ENCODE results near the gene KLK1.
A peak's percentile ranks its signal among the peaks of the same experiment; 100 is the strongest.

KLK1 gene

DNA sequence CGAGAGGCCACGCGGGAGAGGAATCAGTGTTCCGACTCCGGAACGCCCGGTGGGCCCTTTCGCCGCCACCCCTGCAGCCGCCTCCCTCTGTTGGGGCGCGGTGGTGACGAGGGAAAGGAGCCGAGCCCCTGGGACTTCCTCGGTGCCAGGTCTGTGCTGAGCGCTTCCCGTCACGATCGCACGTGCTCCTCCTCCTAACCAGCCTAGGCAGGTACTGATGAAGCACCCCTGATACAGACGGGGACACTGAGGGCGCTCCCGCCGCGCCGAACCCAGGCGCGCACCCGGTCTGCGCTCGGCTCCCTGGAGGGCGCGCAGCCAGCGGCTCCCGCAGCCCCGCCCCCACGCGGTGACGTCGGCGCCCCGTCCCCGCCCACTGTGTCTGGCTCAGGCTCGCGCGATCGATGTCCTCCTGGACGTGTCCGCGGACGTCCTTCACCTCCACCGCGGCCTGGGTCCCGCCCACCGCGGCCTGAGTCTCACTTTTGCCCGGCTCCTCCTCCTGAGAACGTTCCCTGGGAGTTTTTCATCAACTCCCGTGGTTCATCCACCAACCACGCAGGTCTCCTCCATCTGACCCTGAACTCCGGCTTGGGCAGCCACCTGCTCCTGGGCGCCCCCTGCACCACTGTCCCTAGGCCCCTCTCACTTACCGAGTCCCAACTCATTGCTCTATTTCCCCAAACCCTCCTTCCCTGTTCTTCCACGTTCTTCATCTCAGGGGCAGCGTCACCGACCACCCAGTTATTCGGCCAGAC lies 12.4 kb upstream of the KLK1 start:
- FAIRE-seq, result no peak

DNA sequence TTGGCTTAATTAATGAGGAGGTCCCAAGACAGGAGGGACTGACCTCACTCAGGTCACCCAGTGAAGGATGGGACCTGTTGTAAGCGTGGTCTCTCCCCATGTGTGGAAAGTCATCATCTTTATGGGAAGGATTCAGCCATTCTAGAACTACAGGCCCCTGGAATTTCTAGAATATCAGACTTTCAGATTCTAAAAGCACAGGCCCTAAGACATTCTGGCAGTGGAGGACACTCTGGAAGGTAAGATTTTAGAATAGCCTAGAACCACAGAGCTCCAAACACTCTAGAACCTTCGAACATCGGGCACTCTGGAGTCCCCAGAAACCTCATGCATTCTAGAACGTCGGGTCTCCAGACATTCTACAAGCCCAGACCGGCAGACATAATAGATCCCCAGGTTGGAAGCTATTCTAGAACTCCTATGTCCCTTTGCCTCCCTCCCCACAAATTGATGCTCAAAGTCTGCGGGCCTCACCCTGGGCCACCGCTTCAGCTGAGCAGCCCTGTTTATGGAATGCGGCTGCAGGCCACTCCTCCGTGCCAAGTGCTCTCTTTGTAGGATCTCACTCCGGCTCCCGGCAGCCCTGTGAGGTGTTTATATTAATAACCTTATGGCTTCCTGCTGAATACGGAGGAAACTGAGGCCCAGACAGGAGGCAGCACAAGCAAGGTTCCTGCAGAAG lies 11.7 kb upstream of the KLK1 start:
- FAIRE-seq, result no peak

DNA sequence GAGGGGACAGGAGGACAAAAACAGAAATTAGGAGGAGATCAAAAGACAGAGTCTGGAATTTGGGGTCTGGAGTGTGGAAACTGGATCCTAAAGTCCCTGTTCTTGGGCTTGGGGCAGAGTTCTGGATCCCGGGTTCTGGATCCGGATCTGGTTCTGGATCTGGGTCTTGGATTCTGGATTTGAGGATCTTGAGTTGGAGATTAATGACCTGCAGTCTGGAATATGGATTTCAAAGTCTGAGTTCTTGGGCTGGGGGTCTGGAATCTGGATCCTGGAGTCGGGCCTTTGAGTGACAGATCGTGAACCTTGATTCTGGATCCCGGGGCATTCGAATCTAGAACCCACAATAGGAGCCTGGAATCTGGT lies 10.2 kb upstream of the KLK1 start:
- no peak for FAIRE-seq

DNA sequence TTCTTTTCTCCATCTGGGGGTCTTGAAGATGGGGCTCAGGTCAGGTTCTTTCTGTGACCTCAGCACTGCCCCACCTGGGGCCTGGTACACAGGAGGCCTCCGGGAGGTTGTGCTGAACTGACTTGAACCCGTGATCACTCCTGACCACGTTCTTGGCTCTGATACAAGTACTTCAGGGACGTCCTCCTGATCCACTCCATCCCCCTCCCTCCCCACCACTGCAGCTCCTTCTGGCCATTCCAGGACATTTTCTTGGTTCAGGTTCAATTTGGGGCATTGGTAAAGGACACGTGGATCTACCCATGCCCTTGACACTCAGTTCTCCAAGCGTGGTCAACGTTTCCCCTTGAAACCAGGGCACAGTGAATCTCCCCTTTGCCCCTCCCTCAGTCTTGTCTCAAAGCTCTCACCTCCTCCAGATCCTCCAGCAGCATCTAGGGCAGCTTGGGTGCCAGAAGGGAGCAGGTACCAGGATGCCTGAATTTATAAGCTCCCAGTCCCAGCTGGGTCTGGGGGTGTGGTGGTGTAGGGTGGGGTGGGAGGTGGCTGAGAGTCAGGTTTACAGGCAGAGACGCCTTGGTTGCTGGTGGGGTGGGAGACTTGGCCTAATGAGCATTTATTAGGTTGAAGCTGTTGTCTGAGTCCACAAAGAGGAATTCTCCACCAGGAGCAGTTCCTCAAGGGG lies 9.7 kb upstream of the KLK1 start, which contains the start of gene KLK15:
Gene KLK15, minus strand, starts transcription at position 458 of the 685 bp plus-strand sequence. CDS start 2,082 bp downstream, outside the sequence.
- FAIRE-seq, result no peak

DNA sequence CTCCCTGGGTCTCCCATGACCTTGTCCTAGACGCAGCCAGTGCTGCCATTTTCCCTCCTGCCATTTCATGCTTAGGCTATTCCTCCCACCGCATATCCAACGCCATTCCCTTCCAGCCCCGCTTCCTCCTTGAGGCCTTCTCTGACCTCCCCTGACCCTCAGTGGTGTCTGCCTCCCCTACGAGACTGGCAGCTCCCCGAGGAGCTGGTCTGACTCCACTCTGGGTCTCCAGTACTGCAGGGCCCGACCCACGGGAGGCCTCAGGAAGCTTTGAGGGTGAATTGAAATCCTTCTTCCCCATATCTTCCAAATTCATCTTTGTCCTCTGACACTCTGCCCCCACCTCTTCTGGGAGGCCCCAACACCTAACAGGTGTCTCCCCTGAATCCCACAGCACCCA lies 9.1 kb upstream of the KLK1 start:
- FAIRE-seq, result no peak

DNA sequence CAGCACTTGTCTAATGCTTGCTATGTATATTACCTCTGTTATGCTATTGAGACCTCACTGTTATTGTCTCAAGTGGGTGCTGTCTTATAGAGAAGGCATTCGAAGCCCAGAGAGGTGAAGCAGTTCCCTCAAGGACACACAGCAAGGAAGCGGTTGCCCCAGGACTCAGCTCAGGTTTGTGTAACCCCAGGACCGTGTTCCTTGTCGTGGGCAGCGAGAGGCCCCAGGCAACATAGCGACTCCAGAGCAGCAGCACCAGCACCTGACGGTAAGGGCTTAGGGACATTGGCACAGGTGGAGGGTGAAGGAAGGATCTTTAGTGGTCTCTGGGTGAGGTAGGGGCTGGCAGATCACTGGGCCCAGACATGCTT lies 7.4 kb upstream of the KLK1 start:
- no peak for FAIRE-seq

DNA sequence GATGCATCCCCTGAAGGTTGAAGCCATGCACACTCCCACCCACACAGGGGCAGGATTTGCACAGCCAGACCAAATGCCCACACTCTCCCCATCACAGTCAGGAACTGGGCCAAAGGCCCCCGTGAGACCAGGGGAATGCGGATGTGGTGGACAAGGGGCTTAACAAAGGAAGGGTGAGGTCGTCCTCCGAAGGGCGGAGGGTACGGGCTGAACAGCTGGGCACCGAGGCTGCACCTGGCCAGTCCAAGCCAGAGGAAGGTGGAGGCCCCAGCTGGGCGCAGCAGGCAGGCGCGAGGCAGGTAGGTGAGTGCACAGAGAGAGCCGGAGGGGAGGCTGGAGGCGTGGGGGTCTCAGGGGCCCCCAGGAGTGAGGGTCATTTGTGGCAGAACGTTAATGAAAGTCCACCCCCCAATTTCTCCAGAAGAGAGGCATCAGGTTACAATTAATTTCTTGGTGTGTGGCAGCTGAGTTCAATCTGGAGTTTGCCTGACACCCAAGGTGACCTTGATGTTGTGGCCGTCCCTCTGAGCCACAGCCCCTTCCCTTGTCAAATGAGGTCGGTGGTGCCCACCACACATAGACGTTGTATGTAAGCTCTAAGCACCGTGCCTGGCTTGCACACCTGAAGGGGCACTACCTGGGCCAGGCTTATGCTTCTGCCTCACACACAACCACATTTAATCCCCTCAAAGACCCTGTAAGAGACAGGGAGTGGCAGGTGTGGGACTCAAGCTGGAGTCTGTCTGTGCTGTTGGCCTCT lies 6.9 kb upstream of the KLK1 start:
- FAIRE-seq, result no peak

DNA sequence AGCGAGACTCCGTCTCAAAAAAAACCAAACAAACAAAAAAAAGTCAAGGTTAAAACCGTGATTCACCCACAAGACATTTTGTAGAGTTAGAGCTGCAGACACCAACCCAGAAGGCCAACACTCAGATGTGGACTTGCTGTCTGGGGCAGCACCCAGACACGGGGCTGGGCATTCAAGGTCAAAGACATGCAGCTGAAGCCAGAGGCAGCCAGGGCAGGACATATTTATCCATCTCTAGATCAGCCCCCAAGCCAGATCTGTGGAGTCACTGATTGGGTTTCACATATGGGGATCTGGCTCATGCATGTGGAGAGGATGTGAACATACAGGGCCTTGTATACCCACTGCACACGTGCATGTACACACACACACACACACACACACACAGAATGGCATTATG lies 6.2 kb upstream of the KLK1 start:
- FAIRE-seq, result no peak

DNA sequence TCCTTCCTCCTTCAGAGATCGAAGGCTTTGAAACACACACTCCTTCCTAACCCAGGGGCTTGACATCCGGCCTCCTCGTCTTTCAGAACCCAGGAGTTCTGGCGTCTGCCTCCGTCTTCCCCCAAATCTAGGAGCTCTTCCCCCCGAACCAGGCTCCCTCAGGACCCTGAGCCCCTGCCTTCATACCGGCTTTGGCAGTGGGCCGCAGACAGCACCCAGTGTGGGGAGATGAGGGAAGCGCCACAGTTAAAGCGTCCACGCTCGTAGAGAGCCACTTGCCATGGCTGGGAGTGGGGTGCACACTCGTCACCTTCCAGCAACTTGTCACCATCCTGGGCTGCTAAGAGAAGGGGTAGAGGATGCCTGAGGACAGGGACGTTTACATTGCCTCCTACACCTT lies 3.9 kb upstream of the KLK1 start:
- FAIRE-seq, result no peak

DNA sequence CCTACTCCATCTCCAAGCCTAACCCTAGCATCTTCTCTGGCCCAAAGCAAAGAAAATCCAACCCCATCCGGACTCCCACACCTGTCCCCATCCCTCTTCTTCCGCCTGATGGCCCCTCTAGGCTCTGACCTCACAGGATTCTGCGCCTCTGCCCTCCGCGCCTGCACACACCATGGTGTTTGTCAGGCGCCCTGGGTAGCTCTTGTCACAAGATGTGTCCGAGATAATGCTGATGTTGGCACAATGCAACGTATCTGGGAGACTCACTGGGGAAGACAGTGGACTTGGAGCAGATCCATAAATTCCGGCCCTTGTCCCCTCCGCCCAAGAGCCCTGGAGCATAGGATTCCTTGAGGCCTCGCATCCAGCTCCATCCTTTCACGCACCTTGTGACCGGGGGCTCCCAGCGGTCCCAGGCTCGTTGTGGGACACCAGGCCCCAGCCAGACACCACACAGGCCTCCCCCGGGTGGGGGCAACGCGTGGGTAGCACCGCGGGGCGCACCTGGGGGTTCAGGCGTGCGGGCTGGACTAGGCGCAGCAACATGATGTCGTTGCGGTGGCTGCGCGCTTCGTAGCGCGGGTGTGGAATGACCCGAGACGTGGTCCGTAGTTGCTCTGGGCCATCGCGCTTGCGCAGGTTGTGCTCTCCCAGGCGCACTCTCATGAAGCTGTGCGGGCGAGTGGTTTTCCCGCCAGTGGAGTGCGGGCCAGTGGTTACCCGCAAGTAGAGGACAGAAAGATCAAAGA lies 3.1 kb upstream of the KLK1 start:
- no peak for FAIRE-seq

DNA sequence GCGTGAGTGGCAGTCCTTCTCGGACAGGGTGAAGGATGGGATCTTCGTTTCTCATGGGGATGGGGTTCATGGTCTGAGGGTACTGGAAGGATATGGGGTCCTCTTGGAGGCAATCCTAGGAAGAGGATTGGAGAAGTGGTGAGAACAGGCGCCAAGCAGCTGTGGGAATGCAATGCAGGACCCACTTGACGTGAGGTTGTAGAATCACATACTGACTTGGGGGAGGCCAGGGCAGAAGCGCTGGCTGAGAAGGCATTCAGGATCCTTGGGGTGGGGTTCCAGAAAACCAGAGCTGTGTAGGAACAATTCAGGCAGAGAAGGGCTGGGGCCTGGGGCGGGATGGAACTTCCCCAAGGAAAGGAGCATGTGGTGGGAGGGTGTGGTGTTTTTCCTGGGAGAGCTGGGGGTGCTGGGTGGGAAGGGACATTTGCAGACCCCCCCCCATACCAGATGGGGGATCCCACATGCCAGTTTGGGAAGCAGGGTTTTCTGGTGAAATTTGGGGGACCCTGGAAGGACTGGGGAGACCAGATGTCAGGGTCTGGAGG lies 852 bp downstream of the KLK1 start:
- no peak for FAIRE-seq

DNA sequence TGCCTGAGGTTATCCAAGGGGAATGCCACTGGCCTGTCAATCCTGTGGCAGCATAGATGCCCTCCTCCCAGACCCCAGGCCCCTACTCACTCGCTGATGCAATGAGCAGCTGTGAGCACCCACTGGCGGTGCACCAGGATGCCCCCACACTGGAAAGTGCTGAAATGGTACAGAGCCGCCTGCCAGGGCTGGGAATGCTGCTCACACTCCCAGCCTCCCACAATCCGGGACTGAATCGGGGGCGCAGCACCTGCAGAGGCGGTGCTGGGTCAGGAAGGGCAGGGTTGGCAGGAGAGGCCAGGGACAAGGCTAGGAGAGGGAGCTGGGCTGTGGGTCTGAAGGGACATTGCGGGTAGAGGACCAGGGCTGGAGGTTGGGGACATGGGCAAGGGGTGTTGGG lies 2.0 kb downstream of the KLK1 start:
- FAIRE-seq, result no peak

DNA sequence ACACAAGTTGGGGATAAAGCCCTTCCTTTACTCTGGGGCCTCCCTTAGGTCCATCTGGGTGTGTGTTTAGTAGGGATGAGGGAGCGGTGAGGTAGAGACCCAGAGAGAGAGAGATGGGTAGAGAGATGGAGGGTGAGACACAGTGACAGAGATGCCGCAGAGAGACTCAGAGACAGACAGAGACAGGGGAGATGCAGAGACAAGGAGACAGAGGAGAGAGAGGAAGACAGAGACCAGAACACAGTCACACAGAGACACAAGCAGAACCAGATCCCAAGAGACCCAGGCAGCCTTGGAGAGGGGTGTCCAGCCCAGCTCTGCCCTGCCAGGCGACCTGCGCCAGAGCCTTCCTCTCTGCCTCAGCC lies 2.4 kb downstream of the KLK1 start:
- no peak for FAIRE-seq

DNA sequence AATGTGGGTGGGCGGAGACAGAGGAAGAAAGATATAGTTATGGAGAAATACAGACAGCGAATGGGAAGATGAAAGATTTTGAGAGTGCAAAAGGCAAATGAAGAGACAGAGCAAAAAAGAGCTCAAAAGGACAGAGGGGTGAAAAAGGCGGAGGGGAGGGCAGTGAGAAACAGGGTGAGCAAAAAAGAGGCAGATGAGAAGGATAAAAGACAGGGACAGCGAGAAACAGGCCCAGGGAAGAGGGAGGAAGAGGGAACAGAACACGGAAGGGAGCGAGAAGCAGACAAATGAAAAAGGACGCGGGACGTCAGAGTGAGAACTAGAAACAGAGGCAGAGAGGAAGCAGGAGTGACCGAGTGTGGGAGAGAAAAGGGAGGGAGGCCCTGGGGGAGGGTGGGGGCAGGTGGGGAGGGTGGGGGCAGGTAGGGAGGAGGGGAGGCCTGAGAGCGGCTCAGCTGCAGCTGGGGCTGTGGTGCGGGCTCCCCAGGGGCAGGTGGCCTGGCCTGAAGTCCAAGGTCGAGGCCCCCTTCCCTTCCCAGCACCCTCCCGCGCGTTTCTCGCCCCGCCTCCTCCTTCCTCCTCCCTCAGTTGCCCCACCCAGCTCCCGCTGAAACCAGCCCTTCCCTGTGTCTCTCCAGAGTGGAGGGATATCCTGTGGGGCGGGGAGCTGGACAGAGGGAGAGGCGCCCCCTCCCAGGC lies 2.9 kb downstream of the KLK1 start:
- no peak for FAIRE-seq

DNA sequence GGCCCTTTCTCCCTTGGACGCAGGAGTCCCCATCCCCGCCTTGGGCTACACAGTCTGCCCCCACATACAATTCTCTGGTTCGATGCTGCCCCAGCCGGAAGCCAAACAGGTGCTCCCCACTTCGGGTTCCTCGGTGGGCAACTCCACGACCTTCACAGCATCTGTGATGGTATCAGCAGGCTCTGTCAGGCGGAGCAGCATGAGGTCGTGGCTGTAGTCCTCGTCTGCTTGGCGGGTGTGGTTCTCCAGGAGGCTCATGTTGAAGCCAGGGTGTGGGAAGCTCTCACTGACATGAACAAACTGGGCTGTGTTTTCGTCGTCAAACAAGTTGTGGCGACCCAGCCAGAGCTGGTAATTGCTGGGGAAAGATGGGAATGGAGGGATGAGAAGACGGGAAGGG lies 3.5 kb downstream of the KLK1 start:
- FAIRE-seq, result no peak

DNA sequence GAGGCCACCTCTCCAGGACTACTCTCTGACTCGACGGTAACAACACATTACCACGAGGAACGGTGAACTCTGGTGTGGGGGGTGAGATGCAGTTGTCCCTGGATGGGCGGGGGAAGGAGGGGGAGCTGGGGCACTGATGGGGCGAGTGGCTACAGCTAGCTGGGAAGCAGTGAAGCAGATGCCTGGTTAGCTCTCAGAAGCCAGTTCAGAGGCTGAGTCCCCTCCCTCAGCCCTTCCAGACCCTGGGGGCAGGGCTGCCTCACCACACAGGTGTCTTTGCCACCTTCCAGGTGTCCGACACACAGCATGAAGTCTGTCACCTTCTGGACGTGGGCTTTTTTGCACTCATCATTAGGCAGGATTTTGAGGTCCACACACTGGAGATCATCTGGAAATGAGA lies 4.0 kb downstream of the KLK1 start:
- no peak for FAIRE-seq

DNA sequence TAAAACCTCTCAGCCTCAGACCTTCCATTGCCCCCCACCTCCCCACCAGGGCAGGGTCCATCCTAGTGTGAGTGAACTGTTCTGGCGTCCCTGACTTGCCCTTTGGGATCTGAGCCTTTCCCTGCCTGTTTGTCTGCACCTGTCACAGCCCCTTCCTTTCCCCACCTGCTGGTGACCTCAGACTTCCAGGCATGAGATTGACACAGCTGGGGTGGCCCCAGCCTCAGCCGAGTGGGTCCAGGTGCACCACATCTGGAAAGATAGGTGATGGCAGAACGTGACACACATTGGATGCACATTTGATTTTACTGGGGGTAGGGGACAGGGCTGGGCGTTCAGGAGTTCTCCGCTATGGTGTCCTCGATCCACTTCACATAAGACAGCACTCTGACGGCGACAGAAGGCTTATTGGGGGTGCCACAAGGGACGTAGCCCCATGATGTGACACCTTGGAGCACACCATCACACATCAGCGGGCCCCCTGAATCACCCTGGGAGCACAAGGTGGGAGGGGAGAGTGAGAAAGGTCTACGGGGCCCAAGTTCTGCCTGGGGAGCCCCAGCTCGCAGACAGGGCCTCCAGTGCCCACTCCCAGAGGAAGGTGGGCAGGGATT lies 4.6 kb downstream of the KLK1 start:
- FAIRE-seq, result no peak

DNA sequence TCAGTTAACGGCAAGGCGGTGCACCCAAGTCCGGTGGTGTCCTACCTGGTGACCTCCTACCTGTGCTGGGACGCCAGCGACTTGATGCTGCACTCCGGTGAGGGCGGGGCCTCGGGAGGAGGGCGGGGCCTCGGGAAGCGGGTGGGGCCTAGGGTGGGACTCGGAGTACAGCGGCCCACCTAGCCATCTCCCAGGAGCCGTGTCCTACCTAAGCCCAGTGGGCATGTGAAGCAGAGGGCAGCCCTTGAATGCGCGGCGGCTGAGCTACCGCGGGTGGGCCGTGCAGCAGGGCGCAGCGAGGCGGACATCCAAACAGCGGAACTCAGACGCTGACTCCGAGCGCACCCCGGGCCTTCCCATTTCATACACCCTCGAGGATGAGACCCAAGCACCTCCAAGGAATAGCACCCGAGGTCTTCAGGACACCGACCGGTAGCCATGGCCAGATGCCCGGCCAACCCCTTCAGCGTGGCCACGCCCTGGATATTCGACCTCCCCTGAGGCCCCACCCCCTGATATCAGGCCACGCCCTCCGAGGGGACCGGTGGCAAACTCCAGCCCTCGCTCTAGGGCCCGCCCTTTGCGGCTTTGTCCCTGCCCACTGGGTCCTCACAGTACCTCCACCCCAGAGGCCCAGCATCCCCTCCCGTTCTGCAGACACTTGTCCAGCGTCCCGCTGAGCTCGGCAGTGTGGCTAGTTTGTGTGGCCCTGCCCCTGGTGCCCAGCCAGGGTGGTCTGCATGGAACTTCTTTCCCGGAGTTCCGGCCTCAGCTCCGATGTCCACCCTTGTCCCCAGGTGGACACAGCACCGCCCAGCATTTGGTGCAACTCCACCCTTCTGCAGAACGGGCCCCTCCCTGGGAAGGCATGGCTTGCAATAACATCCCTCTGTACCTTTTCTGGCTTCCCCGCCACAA lies 5.4 kb downstream of the KLK1 start:
- FAIRE-seq, result peak; percentile 31

DNA sequence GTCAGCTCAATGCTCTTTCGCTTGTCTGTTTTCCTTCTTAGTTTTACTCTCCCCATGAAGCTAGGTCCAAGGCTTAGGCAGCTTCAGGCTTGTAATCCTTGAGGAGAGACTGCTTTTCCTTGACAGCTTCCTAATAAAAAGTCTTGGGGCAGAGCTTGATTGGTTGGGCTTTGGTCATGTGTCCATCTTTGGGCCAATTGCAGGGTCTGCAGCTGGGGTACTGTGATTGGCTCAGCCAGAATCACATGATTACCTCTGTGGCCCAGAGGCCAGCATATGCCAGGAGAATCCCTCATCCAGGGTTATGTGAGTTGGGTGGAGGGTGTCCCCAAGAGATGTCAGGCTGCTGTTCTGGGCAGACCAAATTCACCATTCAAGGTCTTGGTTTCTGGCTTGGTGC lies 8.1 kb downstream of the KLK1 start:
- no peak for FAIRE-seq

DNA sequence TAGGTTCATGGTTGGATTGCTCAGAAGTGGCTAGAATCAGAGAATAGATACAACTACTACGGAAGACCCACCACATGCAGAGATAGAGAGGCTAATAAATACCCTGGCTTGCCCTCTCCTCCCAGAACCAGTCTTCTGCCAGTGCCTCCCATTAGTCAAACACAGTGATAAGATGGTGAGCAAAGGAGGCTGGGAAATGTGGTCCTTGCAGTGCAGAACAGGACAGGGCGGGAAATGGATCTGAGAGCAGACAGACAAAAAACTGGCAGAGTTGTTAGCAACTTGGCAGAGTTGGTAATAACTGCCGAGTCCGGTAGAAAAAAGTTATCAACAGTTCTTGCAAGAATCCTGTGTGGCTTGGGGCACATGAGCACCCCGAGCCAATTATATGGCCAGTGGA lies 8.7 kb downstream of the KLK1 start:
- no peak for FAIRE-seq

Data from G401.6 (cell line).